GM21619 (cell line): Measurements from ENCODE around the gene PLCL1.
"Not testable (repeated sequence)": the region's sequence is repeated elsewhere in the genome, so short reads cannot be mapped to it uniquely, and the experiment has no call there.

ENCODE experiments used
- ATAC-seq: cut with Tn5 transposase; IDR thresholded peaks from one replicate; pipeline ENCODE4 v1.9.1; 2021; ENCODE audit not compliant: unreplicated experiment

Gene PLCL1

GRCh38 chr2:197993830-197994229 is 189.4 kb downstream of the PLCL1 start:
- ATAC-seq: no peak

DNA sequence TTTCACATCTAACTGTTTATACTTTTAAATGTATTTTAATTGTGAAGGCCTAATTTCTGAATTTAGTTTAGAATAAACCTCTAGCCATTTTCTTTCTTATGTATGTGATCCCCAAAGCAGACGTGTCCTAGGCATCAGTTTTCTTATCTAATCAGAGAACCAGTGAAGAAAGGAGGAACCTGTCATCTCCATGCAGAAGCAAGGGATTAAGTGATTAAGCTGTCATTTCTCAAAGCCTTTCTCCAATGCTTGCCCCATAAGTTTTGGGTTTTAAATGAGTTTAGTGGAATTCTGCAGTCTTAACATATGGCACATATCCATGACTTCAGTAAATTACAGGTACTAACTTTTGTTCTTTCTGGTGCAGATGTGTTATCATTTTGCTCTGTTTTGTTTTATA is 190.4 kb downstream of the PLCL1 start:
- ATAC-seq: no peak

- ATAC-seq: no peak
Measured at GRCh38 chr2:197996583-197996982, 192.2 kb downstream of the PLCL1 start.

DNA sequence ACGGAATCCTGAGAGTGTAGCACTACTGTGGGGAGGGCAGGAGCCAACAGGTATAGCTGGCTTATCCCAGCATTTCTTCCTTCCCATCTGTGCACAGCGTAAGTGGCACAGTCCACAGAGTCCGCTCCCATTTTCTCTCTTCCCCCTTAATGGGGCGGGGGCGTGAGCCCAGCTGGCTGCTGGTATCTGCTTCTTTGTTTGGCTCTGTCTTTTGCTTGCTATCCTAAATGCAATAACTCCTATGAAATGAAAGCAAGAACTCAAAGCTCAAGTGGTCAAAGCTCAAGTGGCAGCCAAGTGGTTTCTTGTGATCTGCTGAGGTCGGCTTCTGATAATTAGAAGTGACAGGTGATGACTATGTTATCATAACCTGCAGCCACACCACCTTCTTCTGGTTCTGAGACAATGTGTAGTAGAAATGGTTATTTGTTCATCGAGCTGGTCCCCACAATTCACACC is 192.7 kb downstream of the PLCL1 start:
- ATAC-seq: no peak

GRCh38 chr2:197998702-197999101 is 194.3 kb downstream of the PLCL1 start:
- ATAC-seq: no peak

GRCh38 chr2:198000417-198000816 is 196.0 kb downstream of the PLCL1 start:
- ATAC-seq: no peak

DNA sequence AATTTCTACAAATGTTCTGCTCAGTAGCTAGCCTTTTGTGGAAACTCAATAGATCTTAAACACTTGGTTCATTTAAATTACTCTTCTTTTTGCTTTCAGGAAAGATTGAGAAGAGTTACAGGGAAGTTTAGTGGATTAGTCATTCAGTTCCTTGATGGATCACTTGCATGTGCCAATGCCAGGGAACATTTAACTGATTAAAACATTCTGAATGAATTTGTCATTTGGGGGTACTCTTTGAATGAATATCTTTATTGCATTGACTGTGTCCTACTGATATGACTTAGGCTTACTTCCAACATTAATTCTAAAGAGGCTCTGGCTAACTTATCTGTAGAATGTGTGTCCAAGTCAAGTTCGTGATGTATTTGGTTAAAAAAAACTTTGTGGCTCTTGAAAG is 199.8 kb downstream of the PLCL1 start:
- no peak for ATAC-seq

DNA sequence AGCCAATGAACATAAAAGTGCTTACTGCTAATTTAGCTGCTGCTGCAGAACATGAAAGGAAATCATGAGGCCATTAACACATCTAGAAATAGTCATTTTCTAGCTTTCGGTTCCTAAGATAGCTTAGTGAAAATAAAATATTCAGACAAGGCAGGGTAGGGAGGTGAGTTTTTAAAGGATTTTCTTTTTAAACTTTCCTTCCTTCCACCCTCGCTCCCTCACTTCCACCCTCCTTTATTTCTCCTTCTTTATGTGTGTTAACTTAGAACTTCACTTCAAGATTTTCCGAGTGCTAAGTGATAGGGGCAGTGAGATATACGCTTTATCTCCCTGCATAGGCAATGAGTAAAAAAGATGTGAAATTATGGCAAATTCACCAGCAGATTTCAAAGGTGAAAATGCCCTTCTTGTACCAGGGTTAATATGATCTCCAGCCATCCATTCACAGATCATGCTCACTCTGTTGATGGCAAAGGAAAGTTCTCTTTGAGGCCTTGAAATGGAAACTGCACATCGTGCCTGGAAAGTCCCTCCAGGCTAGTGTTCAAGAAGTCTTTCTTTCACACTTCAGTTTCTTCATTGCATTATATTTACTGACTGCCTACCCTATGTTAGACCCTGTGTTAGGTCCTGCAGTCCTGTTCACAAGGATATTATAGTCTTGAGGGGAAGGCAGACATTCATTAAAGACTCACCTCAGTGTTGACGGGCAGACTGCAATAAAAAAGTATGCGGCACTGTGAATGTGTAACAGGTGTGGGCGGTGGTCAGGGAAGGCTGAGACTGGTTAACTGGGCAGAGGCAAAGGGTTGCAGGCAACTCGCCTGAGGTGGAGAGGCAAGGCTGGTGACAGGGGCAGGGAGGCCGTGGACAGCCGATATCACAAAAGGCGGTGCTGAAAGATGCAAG is 200.8 kb downstream of the PLCL1 start:
- ATAC-seq: peak; percentile 81

DNA sequence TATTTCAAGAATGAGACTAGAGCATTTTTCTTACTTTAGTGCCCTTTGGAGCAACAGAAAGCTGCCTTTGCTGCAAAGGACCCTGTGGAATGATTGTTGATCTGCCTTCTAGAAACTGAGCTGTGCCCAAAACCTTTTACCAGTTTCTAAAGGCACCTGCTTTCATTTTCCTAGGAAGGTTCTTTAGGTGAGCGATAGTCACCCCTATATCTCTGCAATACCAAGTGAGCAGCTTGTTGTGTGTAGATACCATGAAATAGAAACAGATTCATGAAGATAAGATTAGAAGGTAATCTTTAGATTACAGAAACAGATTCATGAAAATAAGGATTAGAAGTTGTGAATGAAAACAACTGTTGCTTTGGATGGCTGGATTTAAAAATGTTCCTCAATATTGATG is 202.3 kb downstream of the PLCL1 start:
- ATAC-seq: no peak

DNA sequence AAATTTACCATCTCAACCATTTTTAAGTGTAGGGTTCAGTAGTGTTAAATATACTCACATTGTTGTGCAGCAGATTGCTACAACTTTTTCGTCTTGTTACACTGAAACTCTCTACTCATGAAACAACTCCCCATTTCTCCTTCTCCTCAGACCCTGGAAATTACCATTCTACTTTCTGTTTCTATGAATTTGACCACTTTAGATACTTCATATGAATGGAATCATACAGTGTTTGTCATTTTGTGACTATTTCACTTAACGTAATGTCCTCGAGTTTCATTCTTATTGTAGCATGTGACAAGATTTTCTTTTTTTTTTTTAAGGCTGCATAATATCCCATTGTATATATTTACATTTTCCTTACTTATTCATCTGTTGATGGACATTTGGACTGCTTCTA is 203.8 kb downstream of the PLCL1 start:
- ATAC-seq: no peak

- no peak for ATAC-seq
Measured at GRCh38 chr2:198012025-198012424, 207.6 kb downstream of the PLCL1 start.

DNA sequence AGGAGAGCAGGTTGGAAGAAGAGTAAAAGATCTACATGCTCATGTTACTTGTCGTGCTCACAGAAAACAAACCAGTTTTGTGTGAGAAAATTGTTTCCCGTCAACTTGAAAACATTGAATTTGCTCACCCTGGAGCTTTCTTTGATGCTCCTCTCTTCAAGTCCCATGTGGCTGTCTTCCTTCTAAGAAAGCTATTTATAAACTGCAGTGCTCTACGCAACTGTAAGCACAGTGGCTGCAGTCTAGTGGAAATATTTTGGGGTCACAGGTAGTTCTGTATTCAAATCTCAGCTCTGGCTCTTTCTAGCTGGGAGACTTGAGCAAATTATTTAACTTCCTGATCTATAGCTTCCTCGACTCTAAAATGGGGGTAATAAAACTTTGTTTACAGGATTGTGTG is 211.8 kb downstream of the PLCL1 start:
- ATAC-seq: no peak

GRCh38 chr2:198017068-198017467 is 212.7 kb downstream of the PLCL1 start:
- ATAC-seq: no peak

DNA sequence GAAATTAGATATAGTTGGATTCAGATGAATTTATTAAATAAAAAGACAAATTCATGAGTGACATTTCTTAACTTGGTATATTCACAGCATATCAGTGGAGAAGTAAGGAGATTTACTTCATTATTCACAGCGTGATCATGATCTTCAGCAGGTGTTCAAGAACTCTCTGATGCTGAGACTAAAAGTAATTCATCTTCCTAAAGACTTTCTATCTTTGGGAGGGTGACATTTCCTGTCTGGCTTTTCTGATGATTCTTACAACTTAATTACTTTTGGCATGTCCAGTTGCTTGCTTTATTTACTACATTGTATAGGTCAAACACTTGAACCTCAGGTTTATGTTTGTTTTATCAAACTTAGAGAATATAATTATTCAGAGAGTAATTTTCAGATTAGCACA is 224.6 kb downstream of the PLCL1 start:
- ATAC-seq: no peak

GRCh38 chr2:198029576-198029975 is 225.2 kb downstream of the PLCL1 start:
- not testable (repeated sequence) for ATAC-seq

- ATAC-seq: no peak
Measured at GRCh38 chr2:198033626-198034025, 229.2 kb downstream of the PLCL1 start.

DNA sequence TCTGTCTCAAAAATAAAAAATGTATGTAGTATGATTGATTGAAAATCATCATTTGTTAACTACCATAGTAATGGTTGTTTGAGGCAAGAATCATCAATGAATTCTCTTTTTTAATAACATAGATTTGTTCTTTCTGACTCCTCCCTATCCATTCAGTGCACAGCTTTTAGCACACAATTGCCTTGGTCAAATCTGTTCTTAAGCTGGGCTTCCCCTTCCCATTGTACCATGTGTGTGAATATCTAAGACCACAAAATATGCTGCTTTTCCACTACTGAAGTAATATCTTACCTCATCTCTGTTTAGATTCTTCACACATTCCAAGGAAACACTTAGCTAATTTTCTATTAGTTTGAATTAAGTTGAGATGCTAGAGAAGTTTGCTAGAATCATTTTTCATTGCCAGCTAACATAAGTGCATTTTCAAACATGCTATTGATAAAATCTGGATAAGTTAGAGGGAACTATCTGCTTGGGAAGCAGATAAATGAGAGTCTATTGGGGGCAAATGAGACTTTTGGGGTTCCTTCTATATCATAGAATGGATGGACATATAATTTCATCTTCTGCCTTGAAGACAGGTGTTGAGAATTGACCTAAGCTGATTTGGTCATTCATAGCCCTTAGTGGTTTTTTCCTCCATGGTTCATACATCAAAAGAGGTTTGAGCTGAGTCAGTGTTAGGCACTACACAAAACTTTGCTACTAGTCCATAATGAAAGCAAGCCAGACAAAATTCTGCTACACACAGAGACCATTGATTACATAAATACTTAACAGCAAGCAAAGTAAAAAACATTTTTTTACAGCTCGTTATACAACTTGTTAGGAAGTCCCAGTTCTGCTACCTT is 231.9 kb downstream of the PLCL1 start:
- peak; percentile 71 for ATAC-seq

DNA sequence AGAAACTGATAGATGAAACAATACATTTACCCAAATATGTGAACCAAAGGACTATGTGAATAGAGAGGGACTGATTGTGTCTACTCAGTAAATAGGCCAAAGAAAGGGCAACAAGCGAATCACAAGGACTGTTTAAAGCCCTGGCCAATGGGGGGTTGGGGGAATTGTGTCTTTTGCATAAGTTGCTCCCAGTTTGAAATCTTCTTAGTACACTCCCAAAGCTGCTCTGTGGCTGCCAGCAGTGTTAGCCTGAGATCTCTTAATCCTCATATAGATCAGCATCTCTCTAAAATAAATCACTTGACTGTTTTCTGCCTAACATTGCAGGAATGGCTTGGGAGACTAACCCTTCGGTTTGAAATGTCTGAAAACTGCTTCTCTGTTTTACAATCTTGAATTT is 236.4 kb downstream of the PLCL1 start:
- no peak for ATAC-seq

- ATAC-seq: peak; percentile 94
Measured at GRCh38 chr2:198042189-198042588, 237.8 kb downstream of the PLCL1 start.

- no peak for ATAC-seq
Measured at GRCh38 chr2:198044777-198045176, 240.4 kb downstream of the PLCL1 start.

DNA sequence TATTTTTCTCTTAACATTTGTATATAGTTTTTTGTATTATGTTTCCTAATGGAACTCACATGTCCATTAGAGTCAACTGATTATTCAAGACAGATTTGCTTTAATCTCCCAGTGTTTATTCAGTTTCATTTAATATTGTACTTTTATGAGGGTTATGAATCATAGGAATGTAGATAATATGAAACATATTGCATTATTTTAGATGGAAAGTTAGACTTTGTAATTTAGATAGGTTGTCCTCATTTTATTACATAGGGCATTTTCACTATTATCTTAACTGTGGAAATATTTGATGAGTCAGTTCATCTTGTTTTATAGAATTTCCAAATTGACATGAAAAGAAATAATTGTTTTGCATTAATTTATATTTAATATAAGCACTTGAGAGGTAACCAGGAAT is 240.8 kb downstream of the PLCL1 start:
- no peak for ATAC-seq

- no peak for ATAC-seq
Measured at GRCh38 chr2:198052741-198053140, 248.3 kb downstream of the PLCL1 start.
